GM19467 (cell line): ENCODE data around the gene FOCAD.

ENCODE experiments used
- ATAC-seq: cut with Tn5 transposase; IDR thresholded peaks from one replicate; pipeline ENCODE4 v1.9.1; 2021; ENCODE audit warnings: mild to moderate bottlenecking, moderate library complexity; ENCODE audit not compliant: unreplicated experiment

Gene FOCAD

DNA sequence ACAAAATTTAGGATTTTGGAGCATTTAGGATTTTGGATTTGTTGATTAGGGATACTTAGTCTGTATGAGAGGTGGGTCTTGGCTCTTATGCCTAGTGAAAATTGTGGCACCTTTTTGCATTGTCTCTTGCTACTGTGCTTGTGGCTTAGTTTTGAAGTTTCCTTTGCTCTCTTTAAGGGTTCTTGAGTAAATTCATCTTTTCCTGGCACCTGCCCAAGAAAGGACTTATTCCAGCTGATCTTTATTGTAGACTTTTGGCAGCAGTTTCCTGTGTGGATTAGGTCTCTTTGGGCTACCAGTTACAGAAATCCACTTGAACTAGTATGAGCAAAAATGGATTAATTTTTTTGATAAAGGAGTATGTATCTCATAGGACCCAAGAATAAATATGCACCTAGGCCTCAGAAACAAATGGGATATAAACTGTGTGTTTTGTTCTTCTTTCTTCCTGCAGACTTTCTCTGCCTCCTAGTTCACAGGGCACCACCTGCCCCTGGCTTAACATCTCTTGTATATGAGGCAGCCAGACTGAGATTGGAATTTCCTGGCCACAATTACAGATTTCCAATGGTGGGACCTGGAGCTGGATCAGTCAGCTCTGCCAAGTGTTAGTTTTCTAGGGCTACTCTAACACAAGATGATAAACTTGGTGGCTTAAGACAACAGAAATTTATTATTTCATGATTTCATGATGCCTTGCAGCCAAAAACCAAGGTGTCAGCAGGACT, 44.6 kb downstream of the FOCAD start:
- no peak for ATAC-seq

GRCh38 chr9:20729523-20729922, 45.5 kb downstream of the FOCAD start:
- ATAC-seq: no peak

- no peak for ATAC-seq
Observed at GRCh38 chr9:20732118-20732517, 48.1 kb downstream of the FOCAD start.

GRCh38 chr9:20734275-20734674, 50.2 kb downstream of the FOCAD start:
- ATAC-seq: no peak

- ATAC-seq: no peak
Observed at GRCh38 chr9:20740304-20740703, 56.2 kb downstream of the FOCAD start.

DNA sequence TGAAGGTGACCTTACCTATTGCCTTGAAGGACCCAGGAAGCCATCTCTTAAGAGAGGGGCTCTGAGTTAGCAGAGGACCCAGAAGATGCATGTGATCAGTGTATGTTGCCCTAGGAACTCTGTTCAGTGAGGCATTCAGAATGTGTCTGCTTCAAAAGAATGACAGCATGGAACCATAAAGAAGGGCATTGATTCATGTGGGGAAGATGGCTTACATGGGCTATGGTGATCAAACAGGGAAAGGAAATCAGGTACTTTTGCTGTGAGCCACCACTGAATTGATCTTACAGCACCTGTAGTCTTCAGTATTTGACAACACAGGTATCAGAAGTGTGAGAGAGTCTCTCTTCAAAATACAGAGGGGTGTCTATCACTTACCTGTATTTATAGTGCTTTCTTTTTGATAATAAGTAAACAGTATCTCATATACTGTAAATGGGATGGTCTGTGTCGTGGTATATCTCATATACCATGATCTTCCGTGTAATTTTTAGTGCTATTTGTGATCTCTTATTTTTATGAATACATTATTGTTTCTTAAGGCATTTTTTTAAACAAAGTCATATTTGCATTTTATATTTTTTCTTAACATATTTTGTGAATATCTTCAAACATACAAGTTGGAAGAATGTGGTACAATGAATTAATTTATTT, 57.0 kb downstream of the FOCAD start:
- ATAC-seq: no peak

DNA sequence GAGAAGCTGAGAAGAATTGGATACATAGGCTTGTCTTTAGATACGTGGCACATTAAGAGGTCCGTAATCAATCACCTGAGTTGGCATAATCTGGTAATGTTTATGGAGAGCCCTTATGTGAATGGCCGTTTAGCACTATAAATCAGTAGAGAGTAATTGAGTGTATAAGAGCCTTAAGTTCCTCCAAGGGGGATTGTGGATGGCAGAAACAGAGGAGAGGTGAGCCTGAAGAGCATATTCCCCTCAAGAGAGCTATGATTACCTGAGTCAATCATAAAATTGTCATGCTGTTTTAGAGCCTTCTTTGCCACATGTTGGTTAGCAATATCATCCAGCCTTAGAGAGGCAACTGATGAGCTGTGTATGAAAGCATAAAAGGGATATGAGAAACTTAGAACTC, 58.8 kb downstream of the FOCAD start:
- ATAC-seq: no peak

DNA sequence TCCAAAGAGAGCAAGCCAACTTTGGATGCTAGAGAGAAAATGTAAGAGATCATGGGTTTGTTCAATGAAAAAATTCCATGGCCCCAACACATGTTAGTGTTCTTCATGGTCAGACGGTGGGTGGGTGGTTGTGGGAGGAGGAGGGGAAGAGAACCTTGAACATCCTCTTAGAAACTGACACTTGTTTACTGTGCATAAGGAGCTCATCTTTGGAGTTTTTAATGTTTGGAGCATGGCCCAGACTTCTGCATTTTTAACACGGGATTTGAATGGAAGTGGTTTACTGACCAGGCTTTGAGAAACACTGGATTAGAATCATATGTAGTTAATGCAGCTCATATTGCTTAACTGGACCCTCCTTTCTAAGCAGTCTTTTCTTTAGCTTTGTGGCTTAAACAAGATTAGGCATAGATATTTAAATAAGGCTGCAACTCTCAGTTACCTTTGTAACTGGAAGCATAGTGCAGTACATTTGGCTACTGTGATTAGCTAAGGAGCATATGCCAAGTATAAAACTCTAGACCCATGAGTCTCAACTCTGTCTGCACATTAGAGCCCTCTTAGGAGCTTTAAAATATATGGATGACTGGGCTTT, 60.1 kb downstream of the FOCAD start:
- no peak for ATAC-seq

DNA sequence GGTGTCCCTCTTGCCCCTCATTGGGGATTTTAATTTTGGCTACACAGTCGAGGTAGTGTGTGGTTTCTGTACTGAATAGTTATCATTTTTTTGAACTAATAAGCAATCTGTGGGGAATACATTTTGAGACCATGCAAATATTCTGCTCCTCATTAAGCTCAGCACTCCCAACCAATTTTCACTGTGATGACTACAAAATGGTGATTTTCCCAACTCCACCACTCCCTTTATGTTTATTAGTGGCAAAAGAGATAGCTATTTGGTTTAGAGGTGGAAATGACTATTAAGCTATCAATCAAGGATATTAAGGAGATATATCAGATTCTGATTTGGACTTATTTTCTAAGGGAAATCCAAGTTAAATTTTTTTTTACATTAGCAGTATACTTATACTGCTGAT, 62.9 kb downstream of the FOCAD start:
- no peak for ATAC-seq

- ATAC-seq: no peak
Observed at GRCh38 chr9:20749496-20750198, 65.6 kb downstream of the FOCAD start.

- no peak for ATAC-seq
Observed at GRCh38 chr9:20753761-20754160, 69.7 kb downstream of the FOCAD start.

- ATAC-seq: no peak
Observed at GRCh38 chr9:20754556-20754955, 70.5 kb downstream of the FOCAD start.

DNA sequence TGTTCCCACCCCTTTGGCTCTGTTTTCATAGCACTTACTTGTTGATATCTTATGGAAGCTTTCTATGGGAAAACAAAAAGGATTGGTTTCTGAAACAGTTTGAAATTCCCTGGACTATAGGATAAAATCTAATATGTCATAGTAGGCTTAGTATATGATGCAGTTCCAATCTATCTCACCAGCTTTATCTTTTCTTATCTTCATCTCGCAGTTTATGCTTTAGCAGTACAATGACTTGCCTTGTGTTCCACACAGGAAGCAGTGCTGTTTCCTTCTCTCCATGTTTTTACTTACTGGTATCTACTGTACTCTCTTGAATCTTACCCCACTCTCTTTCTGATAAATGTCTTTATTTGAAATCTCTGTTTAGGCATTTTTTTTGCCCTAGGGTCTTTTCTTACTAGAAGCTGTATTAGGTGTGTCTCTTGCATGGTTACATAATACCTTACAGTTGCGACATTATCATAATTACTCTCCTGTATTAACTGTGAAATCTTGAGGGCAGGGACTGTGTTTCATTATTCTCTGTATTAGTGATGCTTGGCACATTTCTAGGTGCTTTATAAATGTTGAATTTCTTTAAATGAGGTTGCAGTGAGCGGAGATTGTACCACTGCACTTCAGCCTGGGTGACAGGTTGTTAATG, 76.3 kb downstream of the FOCAD start:
- ATAC-seq: no peak

DNA sequence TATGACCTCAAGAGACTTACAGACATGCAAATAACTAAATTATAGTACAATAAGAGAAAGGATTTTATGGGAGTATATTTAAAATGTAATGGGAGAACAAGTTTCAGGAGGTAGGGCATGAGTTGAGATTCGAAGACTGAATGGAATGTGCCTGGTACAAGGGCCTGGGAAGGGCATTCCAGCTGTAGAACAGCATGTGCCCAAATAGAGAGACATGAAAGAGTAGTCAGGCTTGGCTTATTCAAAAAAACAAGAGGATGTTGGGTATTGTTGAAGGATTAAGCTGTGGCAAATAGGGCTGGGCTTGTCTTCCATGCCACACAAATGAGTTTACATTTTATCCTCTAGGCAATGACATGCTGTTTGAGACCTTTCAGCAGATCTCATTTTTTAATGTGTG, 86.9 kb downstream of the FOCAD start:
- no peak for ATAC-seq

- no peak for ATAC-seq
Observed at GRCh38 chr9:20771729-20772128, 87.7 kb downstream of the FOCAD start.

DNA sequence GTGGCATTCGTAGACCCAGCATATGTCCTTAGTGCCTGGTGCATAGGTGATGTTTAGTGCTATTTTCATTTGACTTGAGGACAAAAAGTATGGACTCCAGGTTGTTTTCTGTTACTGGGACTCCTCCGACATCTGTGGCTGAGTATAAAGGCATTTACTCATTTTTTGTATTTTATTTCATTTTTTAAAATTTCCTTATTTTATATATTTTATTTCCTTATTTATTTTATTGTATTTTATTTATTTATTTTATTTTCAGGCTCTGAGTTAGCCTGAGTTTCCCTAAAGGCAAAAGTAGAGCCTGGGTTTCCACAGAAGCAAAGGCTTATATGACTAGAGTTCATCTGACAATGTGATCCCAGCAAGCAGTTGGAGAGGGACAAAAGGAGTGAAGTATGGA, 91.6 kb downstream of the FOCAD start:
- no peak for ATAC-seq

DNA sequence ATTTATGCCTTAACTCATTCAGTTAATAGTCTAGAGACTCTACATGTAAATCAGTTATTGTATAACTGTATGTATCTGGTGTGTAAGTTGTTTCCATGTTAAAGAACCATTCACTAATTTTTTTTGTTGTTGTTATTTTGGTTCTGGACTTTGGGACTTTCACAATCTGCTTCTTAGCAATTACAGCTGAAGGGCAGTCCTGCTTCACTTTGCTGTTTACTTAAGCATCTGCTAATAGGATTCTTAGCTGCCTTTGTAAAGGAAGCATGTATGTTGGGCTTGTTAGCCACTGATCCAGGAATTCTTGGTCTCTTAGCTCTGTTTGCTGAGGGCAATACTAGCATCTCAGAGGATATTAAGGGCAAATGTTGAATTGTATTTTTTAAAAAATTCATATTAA, 97.0 kb downstream of the FOCAD start:
- no peak for ATAC-seq

- ATAC-seq: no peak
Observed at GRCh38 chr9:20782289-20782688, 98.2 kb downstream of the FOCAD start.

GRCh38 chr9:20783057-20784038, 99.3 kb downstream of the FOCAD start:
- ATAC-seq: no peak

DNA sequence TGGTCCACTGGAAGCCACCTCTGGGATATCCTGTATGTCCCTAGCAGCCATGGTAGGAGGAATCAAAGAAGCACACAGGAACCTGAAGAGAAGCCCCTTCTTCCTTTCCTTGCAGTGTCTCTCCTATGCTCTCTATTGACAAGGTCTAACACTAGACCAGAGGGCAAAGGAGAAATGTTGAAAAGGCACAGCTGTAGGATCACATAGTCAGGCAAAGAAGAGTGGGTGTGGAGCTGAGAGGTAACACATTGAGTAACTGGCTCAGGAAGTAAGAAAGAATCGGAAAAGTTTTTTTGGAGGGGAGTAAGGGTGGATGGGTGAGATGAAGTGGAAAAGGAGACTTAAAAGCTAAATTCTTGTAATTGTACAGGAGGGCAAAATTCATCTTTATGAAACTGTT, 100.1 kb downstream of the FOCAD start:
- ATAC-seq: no peak
